Measurements from ENCODE around the gene OR2F2.

The OR2F2 gene

DNA sequence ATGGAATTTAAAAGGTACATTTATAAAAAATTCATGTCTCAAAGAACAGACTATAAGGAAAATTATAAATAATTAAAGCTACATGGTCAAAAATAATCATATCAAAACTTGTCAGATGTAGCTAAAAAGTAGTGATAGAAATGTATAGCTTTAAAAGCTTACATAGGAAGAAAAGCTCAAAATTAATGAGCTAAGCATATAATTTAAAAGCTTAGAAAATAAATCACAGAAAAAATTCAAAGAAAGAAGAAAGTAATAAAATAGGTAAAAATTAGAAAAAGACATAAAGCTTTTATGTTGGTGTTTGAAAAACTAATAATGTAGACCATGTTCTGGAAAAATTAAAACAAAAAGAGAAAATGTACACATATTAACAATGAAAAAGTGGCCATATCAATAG lies 38.4 kb upstream of the OR2F2 start:
- Histone ChIP-seq H3K9me3 (ENCODE audit: insufficient read depth, low read length) (no peaks in the 10 kb centered on the region), H3K4me1 (ENCODE audit: low read length) (peaks cover 11% of the 10 kb centered on the region), H3K36me3 (replicated peaks; ENCODE audit: low read depth, low read length) (no peaks in the 10 kb centered on the region), H3K9ac (ENCODE audit: low read length) (no peak overlapping the region), H3K27ac (ENCODE audit: low read length) (no peak overlapping the region), H3K4me3 (ENCODE audit: low read length) (no peak overlapping the region), H3K27me3 (ENCODE audit: low read depth, low read length) (no peaks in the 10 kb centered on the region), H4K20me1 (ENCODE audit: insufficient read depth, low read length) (no peaks in the 10 kb centered on the region), H3K79me2 (ENCODE audit: low read length) (peaks cover 17% of the 10 kb centered on the region), H2AFZ (ENCODE audit: low read depth, low read length) (no peak overlapping the region), H3K4me2 (ENCODE audit: low read length) (no peak overlapping the region)
- TF ChIP-seq, protein P1, sequence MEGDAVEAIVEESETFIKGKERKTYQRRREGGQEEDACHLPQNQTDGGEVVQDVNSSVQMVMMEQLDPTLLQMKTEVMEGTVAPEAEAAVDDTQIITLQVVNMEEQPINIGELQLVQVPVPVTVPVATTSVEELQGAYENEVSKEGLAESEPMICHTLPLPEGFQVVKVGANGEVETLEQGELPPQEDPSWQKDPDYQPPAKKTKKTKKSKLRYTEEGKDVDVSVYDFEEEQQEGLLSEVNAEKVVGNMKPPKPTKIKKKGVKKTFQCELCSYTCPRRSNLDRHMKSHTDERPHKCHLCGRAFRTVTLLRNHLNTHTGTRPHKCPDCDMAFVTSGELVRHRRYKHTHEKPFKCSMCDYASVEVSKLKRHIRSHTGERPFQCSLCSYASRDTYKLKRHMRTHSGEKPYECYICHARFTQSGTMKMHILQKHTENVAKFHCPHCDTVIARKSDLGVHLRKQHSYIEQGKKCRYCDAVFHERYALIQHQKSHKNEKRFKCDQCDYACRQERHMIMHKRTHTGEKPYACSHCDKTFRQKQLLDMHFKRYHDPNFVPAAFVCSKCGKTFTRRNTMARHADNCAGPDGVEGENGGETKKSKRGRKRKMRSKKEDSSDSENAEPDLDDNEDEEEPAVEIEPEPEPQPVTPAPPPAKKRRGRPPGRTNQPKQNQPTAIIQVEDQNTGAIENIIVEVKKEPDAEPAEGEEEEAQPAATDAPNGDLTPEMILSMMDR (IDR thresholded peaks at IDR 0.05; ENCODE audit: low read depth, low read length), result no peak
- TF ChIP-seq EZH2phosphoT487 (IDR thresholded peaks at IDR 0.05; ENCODE audit: low read depth), result no peak

DNA sequence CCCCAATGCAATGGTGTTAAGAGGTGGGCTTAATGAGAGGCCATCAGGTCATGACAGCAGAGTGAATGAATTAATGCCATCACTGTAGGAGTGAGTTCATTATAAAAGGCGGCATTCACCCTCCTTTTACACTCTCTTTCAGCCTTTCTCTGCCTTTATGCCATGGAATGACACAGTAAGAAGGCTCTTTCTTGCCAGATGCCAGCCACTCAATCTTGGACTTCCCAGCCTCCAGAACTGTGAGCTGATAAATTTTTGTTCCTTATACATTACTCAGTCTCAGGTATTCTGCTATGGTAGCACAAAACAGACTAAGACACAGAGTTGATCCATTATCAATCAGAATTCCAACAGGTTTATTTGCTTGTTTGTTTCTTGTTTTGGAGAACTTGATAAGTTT lies 36.2 kb upstream of the OR2F2 start:
- Histone ChIP-seq H3K9me3 (ENCODE audit: insufficient read depth, low read length) (no peaks in the 10 kb centered on the region), H3K9ac (ENCODE audit: low read length) (no peak overlapping the region), H3K36me3 (replicated peaks; ENCODE audit: low read depth, low read length) (no peaks in the 10 kb centered on the region), H3K4me2 (ENCODE audit: low read length) (no peak overlapping the region), H2AFZ (ENCODE audit: low read depth, low read length) (no peak overlapping the region), H3K27me3 (ENCODE audit: low read depth, low read length) (no peaks in the 10 kb centered on the region), H3K79me2 (ENCODE audit: low read length) (peaks cover 17% of the 10 kb centered on the region), H3K4me3 (ENCODE audit: low read length) (no peak overlapping the region), H3K4me1 (ENCODE audit: low read length) (peaks cover 8% of the 10 kb centered on the region), H4K20me1 (ENCODE audit: insufficient read depth, low read length) (no peaks in the 10 kb centered on the region), H3K27ac (ENCODE audit: low read length) (no peak overlapping the region)
- no peak for TF ChIP-seq EZH2phosphoT487 (IDR thresholded peaks at IDR 0.05; ENCODE audit: low read depth)
- TF ChIP-seq, protein P1 (IDR thresholded peaks at IDR 0.05; ENCODE audit: low read depth, low read length), result no peak

DNA sequence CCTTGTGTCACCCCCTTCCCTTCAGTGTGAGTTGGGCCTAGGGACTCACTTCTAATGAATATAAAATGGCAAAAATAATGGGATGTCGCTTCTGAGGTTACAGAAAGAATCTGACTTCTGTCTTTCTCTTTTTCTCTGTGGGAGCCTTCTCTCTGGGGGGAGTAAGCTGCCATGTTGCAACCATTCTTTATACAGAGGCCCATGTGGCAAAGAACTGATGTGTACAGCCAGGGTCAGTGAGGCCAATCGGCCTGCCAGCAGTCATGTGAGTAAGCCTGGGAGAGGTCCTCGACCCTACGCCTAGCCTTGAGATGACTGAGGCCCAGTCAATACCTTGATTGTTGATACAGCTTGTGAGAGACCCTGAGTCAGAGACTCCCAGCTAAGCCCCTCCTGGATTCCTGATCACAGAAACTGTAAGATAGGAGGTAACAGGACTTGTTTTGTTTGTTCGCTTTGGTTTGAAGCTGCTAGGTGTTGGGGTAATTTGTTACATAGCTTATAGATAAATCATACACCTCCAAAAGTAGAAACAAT lies 34.7 kb upstream of the OR2F2 start:
- no peak overlapping the region for H3K9ac ChIP-seq (ENCODE audit: low read length)
- peaks cover 17% of the 10 kb centered on the region for H3K79me2 ChIP-seq (ENCODE audit: low read length)

DNA sequence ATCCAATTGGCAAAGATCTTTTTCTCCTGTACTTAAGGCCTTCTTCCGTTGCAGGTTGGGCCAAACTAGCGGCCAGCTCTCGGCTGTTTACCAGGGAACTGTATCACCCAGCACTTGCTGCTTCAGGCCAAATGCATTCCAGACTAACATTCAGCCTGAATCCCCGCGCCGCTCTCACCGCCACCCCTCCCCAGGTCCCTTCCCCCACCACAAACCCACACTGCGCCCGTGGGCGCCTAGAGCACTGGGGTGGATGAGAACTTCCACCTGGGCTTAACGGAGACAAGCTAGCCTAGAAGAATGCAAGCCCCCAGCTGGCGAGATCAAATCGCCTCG lies 33.7 kb upstream of the OR2F2 start:
- H3K79me2 ChIP-seq (ENCODE audit: low read length), result peaks cover 17% of the 10 kb centered on the region
- H3K4me3 ChIP-seq (ENCODE audit: low read length), result peak overlapping the region; percentile 91
- H3K4me1 ChIP-seq (ENCODE audit: low read length), result peaks cover 8% of the 10 kb centered on the region
- H3K9me3 ChIP-seq (ENCODE audit: insufficient read depth, low read length), result no peaks in the 10 kb centered on the region
- peak overlapping the region; percentile 75 for H3K4me2 ChIP-seq (ENCODE audit: low read length)
- no peaks in the 10 kb centered on the region for H4K20me1 ChIP-seq (ENCODE audit: insufficient read depth, low read length)
- H3K9ac ChIP-seq (ENCODE audit: low read length), result peak overlapping the region; percentile 85
- no peaks in the 10 kb centered on the region for H3K27me3 ChIP-seq (ENCODE audit: low read depth, low read length)
- H2AFZ ChIP-seq (ENCODE audit: low read depth, low read length), result peak overlapping the region; percentile 87
- TF ChIP-seq EZH2phosphoT487 (IDR thresholded peaks at IDR 0.05; ENCODE audit: low read depth), result no peak
- TF ChIP-seq, protein P1 (IDR thresholded peaks at IDR 0.05; ENCODE audit: low read depth, low read length), result no peak
- H3K36me3 ChIP-seq (replicated peaks; ENCODE audit: low read depth, low read length), result no peaks in the 10 kb centered on the region
- H3K27ac ChIP-seq (ENCODE audit: low read length), result peak overlapping the region; percentile 61

More for the DNA sequence above, 34.7 kb upstream of the OR2F2 start:
- Histone ChIP-seq H4K20me1 (ENCODE audit: insufficient read depth, low read length) (no peaks in the 10 kb centered on the region), H3K4me2 (ENCODE audit: low read length) (peak overlapping the region; percentile 75), H3K36me3 (replicated peaks; ENCODE audit: low read depth, low read length) (no peaks in the 10 kb centered on the region), H3K4me1 (ENCODE audit: low read length) (peaks cover 8% of the 10 kb centered on the region), H3K27ac (ENCODE audit: low read length) (no peak overlapping the region), H3K4me3 (ENCODE audit: low read length) (peak overlapping the region; percentile 91), H3K9me3 (ENCODE audit: insufficient read depth, low read length) (no peaks in the 10 kb centered on the region), H2AFZ (ENCODE audit: low read depth, low read length) (no peak overlapping the region), H3K27me3 (ENCODE audit: low read depth, low read length) (no peaks in the 10 kb centered on the region)
- TF ChIP-seq EZH2phosphoT487 (IDR thresholded peaks at IDR 0.05; ENCODE audit: low read depth), result no peak
- TF ChIP-seq, protein P1 (IDR thresholded peaks at IDR 0.05; ENCODE audit: low read depth, low read length), result no peak
